H1 (cell line): ENCODE measurements around the gene SORCS3. TPM values are rescaled to one million over a fixed set of nuclear protein-coding genes. Genes with fewer than 3 reads are reported as not detected.

ENCODE experiments used
- CTCF ChIA-PET: fragments of 300-600 bp; sonication (Branson Sonifier 250); formaldehyde crosslinking; loops from one replicate; lab custom pipeline; 2021; ENCODE audit not compliant: partially characterized antibody; lab: Charles Lee
- POLR2A ChIA-PET: fragments of 300-600 bp; sonication (Branson Sonifier 250); formaldehyde crosslinking; loops from one replicate; lab custom pipeline; 2021; ENCODE audit warnings: inconsistent platforms; ENCODE audit not compliant: partially characterized antibody; lab: Charles Lee
- DNase-seq, 2 experiments: peaks; one replicate each; pipeline versions ENCODE4 v3.0.0 to v3.0.0-alpha.2; 2010 to 2022; ENCODE audit warnings: low spot score in 2 of 2, low read depth in 1 of 2, mixed read lengths in 1 of 2
- FAIRE-seq: peaks from 2 replicates; lab custom pipeline; 2011; peaks lifted over from hg19 to GRCh38; lab: Jason Lieb, UNC
- H2AFZ ChIP-seq: 2 replicates; pipeline ENCODE4 v1.8.1; 2012; ENCODE audit warnings: low read length, inconsistent platforms
- H2AK5ac ChIP-seq: 2 replicates; pipeline ENCODE4 v1.6.1; 2013; ENCODE audit warnings: low read depth, low read length
- H2BK120ac ChIP-seq: replicated peaks from 2 replicates; pipeline ENCODE3; 2013; ENCODE audit warnings: low read depth, low read length, inconsistent platforms
- H2BK12ac ChIP-seq: 2 replicates; pipeline ENCODE4 v1.6.1; 2013; ENCODE audit warnings: low read depth, low read length
- H2BK15ac ChIP-seq: 2 replicates; pipeline ENCODE4 v1.6.1; 2013; ENCODE audit warnings: low read length
- H2BK20ac ChIP-seq: 2 replicates; pipeline ENCODE4 v1.6.1; 2013; ENCODE audit warnings: low read length
- H2BK5ac ChIP-seq: 2 replicates; pipeline ENCODE4 v1.6.1; 2013; ENCODE audit warnings: low read depth, low read length
- H3K14ac ChIP-seq: 2 replicates; pipeline ENCODE4 v1.6.1; 2013; ENCODE audit warnings: inconsistent platforms; ENCODE audit not compliant: insufficient read length
- H3K18ac ChIP-seq: 2 replicates; pipeline ENCODE4 v1.6.1; 2013; ENCODE audit warnings: low read length; ENCODE audit errors: extremely low read depth
- H3K23ac ChIP-seq: 2 replicates; pipeline ENCODE4 v1.6.1; 2013; ENCODE audit warnings: inconsistent platforms; ENCODE audit not compliant: insufficient read length
- H3K23me2 ChIP-seq: 2 replicates; pipeline ENCODE4 v1.6.1; 2013; ENCODE audit warnings: low read depth, low read length
- H3K27ac ChIP-seq: 2 replicates; pipeline ENCODE4 v1.6.1; 2011; ENCODE audit warnings: low read depth, low read length, inconsistent platforms
- H3K27me3 ChIP-seq, 4 experiments: replicated peaks in 1 of 4; 1 replicate in 1 of 4; 2 replicates in 3 of 4; pipeline versions ENCODE4 v1.6.1 to v1.8.1; 2011 to 2013; ENCODE audit warnings: low read length in 3 of 4, mild to moderate bottlenecking in 3 of 4, inconsistent platforms in 2 of 4, mixed read lengths in 2 of 4, moderate library complexity in 1 of 4; ENCODE audit not compliant: control insufficient read depth in 3 of 4, insufficient read depth in 3 of 4; ENCODE audit errors: extremely low read depth in 1 of 4
- H3K36me3 ChIP-seq, 4 experiments: 2 replicates each; pipeline versions ENCODE4 v1.6.1 to v1.8.1; 2011 to 2013; ENCODE audit warnings: mild to moderate bottlenecking in 4 of 4, low read length in 3 of 4, moderate library complexity in 2 of 4, control low read depth in 1 of 4, inconsistent platforms in 1 of 4; ENCODE audit not compliant: insufficient read depth in 4 of 4, control insufficient read depth in 2 of 4
- H3K4ac ChIP-seq: replicated peaks from 2 replicates; pipeline ENCODE3; 2013; ENCODE audit warnings: low read length, low read depth, mixed read lengths, inconsistent platforms; ENCODE audit not compliant: insufficient read length
- H3K4me1 ChIP-seq, 4 experiments: replicated peaks in 1 of 4; 1 replicate in 1 of 4; 2 replicates in 3 of 4; pipeline versions ENCODE4 v1.6.1 to v1.8.1; 2011 to 2013; ENCODE audit warnings: low read length in 3 of 4, inconsistent platforms in 2 of 4, mixed read lengths in 1 of 4; ENCODE audit not compliant: insufficient read depth in 4 of 4, control insufficient read depth in 3 of 4
- H3K4me2 ChIP-seq, 2 experiments: 2 replicates each; pipeline versions ENCODE4 v1.6.1 to v1.8.1; 2011 to 2013; ENCODE audit warnings: low read depth in 2 of 2, low read length in 2 of 2, control low read depth in 1 of 2, inconsistent platforms in 1 of 2, mild to moderate bottlenecking in 1 of 2; ENCODE audit not compliant: insufficient read depth in 1 of 2
- H3K4me3 ChIP-seq, 4 experiments: fragments of 200-600, 300-600 bp in 1 of 4; sonication (generic), shearing (Covaris generic), sonication (Bioruptor Twin) in 1 of 4; 2 replicates each; pipeline versions ENCODE4 v1.5.1 to v1.8.1; 2011 to 2016; ENCODE audit warnings: low read length in 4 of 4, low read depth in 3 of 4, control low read depth in 2 of 4, inconsistent platforms in 2 of 4, mild to moderate bottlenecking in 2 of 4, mixed read lengths in 1 of 4, moderate library complexity in 1 of 4; ENCODE audit not compliant: insufficient read depth in 2 of 4; ENCODE audit errors: extremely low read depth in 1 of 4
- H3K56ac ChIP-seq: replicated peaks from 2 replicates; pipeline ENCODE3; 2013; ENCODE audit warnings: low read depth, mild to moderate bottlenecking, mixed read lengths, low read length, inconsistent platforms; ENCODE audit not compliant: insufficient read length
- H3K79me1 ChIP-seq: 2 replicates; pipeline ENCODE4 v1.6.1; 2013; ENCODE audit warnings: low read depth, low read length, control low read depth
- H3K79me2 ChIP-seq, 2 experiments: 2 replicates each; pipeline versions ENCODE4 v1.6.1 to v1.8.1; 2012 to 2013; ENCODE audit warnings: low read length in 2 of 2, mild to moderate bottlenecking in 2 of 2, inconsistent platforms in 1 of 2; ENCODE audit not compliant: insufficient read depth in 2 of 2, control insufficient read depth in 1 of 2
- H3K9ac ChIP-seq, 4 experiments: replicated peaks in 1 of 4; 1 replicate in 1 of 4; 2 replicates in 3 of 4; pipeline versions ENCODE4 v1.6.1 to v1.8.1; 2011 to 2013; ENCODE audit warnings: low read depth in 3 of 4, low read length in 3 of 4, control low read depth in 2 of 4, mild to moderate bottlenecking in 2 of 4, moderate library complexity in 2 of 4, inconsistent platforms in 1 of 4; ENCODE audit errors: extremely low read depth in 1 of 4
- H3K9me3 ChIP-seq, 2 experiments: 2 replicates each; pipeline versions ENCODE4 v1.6.1 to v1.8.1; 2012 to 2013; ENCODE audit warnings: mild to moderate bottlenecking in 2 of 2, moderate library complexity in 2 of 2, control low read depth in 1 of 2, inconsistent platforms in 1 of 2, low read depth in 1 of 2, low read length in 1 of 2, mixed read lengths in 1 of 2; ENCODE audit not compliant: insufficient read depth in 2 of 2
- H4K20me1 ChIP-seq, 2 experiments: replicated peaks in 1 of 2; 2 replicates each; pipeline versions ENCODE3 to v1.8.1; 2011 to 2013; ENCODE audit warnings: inconsistent platforms in 2 of 2, low read length in 2 of 2, mild to moderate bottlenecking in 1 of 2; ENCODE audit not compliant: insufficient read depth in 2 of 2, control insufficient read depth in 1 of 2
- H4K5ac ChIP-seq: 2 replicates; pipeline ENCODE4 v1.6.1; 2013; ENCODE audit warnings: low read length, low read depth, mixed read lengths, inconsistent platforms; ENCODE audit not compliant: insufficient read length
- H4K8ac ChIP-seq: 2 replicates; pipeline ENCODE4 v1.8.0; 2013; ENCODE audit warnings: mild to moderate bottlenecking, moderate library complexity, low read length, inconsistent platforms; ENCODE audit not compliant: insufficient read depth; ENCODE audit errors: extremely low read depth
- H4K91ac ChIP-seq: replicated peaks from 2 replicates; pipeline ENCODE3; 2013; ENCODE audit warnings: low read length, mixed read lengths, inconsistent platforms; ENCODE audit not compliant: insufficient read length
- CHD1 ChIP-seq: IDR thresholded peaks from 2 replicates; pipeline ENCODE4 v1.6.1; 2012; ENCODE audit warnings: low read depth, low read length, improper control_type of control experiment
- CTCF ChIP-seq, 3 experiments: IDR thresholded peaks; 1 replicate in 2 of 3; 2 replicates in 1 of 3; pipeline versions ENCODE4 v1.5.1 to v1.6.1; 2011; ENCODE audit warnings: low read length in 3 of 3, mild to moderate bottlenecking in 3 of 3, inconsistent platforms in 2 of 3, low read depth in 1 of 3, moderate library complexity in 1 of 3; ENCODE audit not compliant: insufficient read depth in 1 of 3; ENCODE audit errors: control extremely low read depth in 1 of 3
- NANOG ChIP-seq: IDR thresholded peaks from 2 replicates; pipeline ENCODE4 v1.6.1; 2011; ENCODE audit warnings: low read length, low read depth, mild to moderate bottlenecking, inconsistent platforms; ENCODE audit not compliant: insufficient read depth, poor library complexity, severe bottlenecking
- RAD21 ChIP-seq, 2 experiments: IDR thresholded peaks in 1 of 2; conservative IDR thresholded peaks in 1 of 2; 2 replicates each; pipeline ENCODE4 v1.6.1; 2011; ENCODE audit warnings: low read depth in 2 of 2, low read length in 2 of 2, improper control_type of control experiment in 1 of 2, inconsistent platforms in 1 of 2, mild to moderate bottlenecking in 1 of 2, moderate library complexity in 1 of 2
- WGBS, 2 experiments: shearing (Covaris generic) in 1 of 2; methylation state at CpG; one replicate each; pipeline versions ENCODE4 v1.1.6 to v1.1.7; 2013 to 2015; ENCODE audit warnings: low lambda C conversion rate in 2 of 2, mixed read lengths in 2 of 2, inconsistent platforms in 1 of 2, low coverage in 1 of 2, missing lambda C conversion rate in 1 of 2; ENCODE audit not compliant: insufficient replicate concordance in 2 of 2, insufficient coverage in 1 of 2, insufficient read length in 1 of 2; ENCODE audit errors: extremely low coverage in 1 of 2, missing lambda C conversion rate in 1 of 2; 5-methylcytosine and 5-hydroxymethylcytosine counted together
- polyA plus RNA-seq, 7 experiments: library from polyadenylated mRNA; depleted of rRNA in 3 of 7; stranded (reverse) in 5 of 7; unstranded in 2 of 7; fragments of >200 nt in 5 of 7; fragments of 200-250 nt in 2 of 7; gene quantifications; 1 replicate in 5 of 7; 2 replicates in 1 of 7; 4 replicates in 1 of 7; pipeline versions ENCODE4 v1.2.1 to v1.2.3, GENCODE V29; 2011 to 2013; ENCODE audit warnings: missing spikeins in 2 of 7, mixed read lengths in 2 of 7
- total RNA-seq: library from RNA; stranded (reverse); fragmentation: NEBNext Ultra II Directional; extraction: Animal tissue kit (Norgen Biotek cat#: 25700); gene quantifications from 2 replicates; pipeline ENCODE4 v1.2.1, GENCODE V29; 2021

SORCS3 gene
- total and polyA plus RNA-seq, 2 of the 8 experiments (the other 6 are each of a cell fraction or from before 2014, with no cell fraction given), result 0.26 to 0.88 TPM

DNA sequence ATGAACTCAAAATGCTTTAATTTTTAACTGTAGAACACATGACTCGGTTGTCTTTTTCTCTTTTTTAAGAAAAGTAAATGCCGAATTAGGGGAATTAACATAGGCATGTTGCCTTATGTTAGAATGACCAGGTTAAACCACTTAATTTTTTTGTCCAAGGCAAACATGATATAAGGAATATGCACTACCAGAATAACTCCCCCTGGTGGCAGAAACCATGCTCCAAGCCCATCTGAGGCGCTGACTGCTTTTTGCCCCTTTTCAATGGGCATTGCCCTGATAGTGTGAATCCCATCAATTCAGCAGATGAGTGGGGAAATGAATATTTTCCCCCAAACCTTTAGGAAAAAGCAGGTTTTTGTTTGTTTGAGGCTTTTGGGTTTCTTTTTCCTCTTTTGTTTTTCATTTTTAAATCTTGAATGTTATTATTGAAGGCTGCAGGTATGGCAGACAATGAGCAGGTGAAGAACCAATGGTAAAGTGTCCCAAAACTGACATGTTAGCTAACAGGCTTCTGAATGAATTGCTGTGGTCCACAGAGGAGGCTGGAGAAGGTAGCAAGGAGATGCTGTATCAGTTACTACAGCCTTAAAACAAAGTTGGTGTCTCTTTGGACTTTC lies 284.3 kb downstream of the SORCS3 start:
- Histone ChIP-seq H3K36me3 (no peaks in the 10 kb centered on the region), H3K4ac (no peak overlapping the region), H2BK20ac (no peak overlapping the region), H4K8ac (no peak overlapping the region), H3K9ac (no peak overlapping the region), H3K4me2 (no peak overlapping the region), H2AK5ac (no peak overlapping the region), H4K20me1 (no peaks in the 10 kb centered on the region), H2AFZ (no peak overlapping the region), H3K18ac (no peak overlapping the region), H3K27ac (no peak overlapping the region), H4K5ac (no peak overlapping the region), H2BK12ac (no peak overlapping the region), H2BK5ac (no peak overlapping the region), H3K79me2 (no peaks in the 10 kb centered on the region), H4K91ac (no peak overlapping the region), H3K56ac (no peak overlapping the region), H2BK120ac (no peak overlapping the region), H3K14ac (no peak overlapping the region), H3K9me3 (no peaks in the 10 kb centered on the region), H3K23ac (no peak overlapping the region), H3K4me3 (no peak overlapping the region), H3K23me2 (no peaks in the 10 kb centered on the region), H3K27me3 (no peaks in the 10 kb centered on the region), H3K79me1 (no peaks in the 10 kb centered on the region), H2BK15ac (no peak overlapping the region), H3K4me1 (peaks cover 0 to 7% (median 2%) of the 10 kb centered on the region in 4 experiments; a peak in 6 of 7 replicates)
- WGBS, 2 experiments, result 32% methylated on average over 3 of the region's 3 CpGs; no CpG with 5 or more reads in 1 of the 2 experiments
- FAIRE-seq (peak; percentile 91), DNase-seq (peak; percentile 13 to 71)
- ChIA-PET CTCF (interaction anchor here (0.7 to 3.9 kb wide), 36 partner anchors 9 to 329 kb away, joined by 3 to 28 read pairs (median 4); partner anchors contain the start of gene SORCS3), POLR2A (no interaction called here)
- TF ChIP-seq NANOG, result no peak
- no peak for TF ChIP-seq CHD1
- peak; percentile 60 to 68 for TF ChIP-seq RAD21 (IDR thresholded peaks at IDR 0.05 in 1 of 2, conservative IDR thresholded peaks at IDR 0.05 in 1 of 2; ENCODE audit: low read depth in 2 of 2, low read length in 2 of 2)
- TF ChIP-seq CTCF (IDR thresholded peaks at IDR 0.05; ENCODE audit: control extremely low read depth in 1 of 3, insufficient read depth in 1 of 3, low read depth in 1 of 3, low read length in 3 of 3), result peak; percentile 63 to 72 (median 66)
